ENCODE measurements around the gene SEPTIN5. TPM values are rescaled to one million over a fixed set of nuclear protein-coding genes. Genes with fewer than 3 reads are reported as not detected.

SEPTIN5 gene
- total RNA-seq, 2 experiments from 2014 or later, result not detected

GRCh38 chr22:19709063-19709769 is 5.1 kb upstream of the SEPTIN5 start:
- Histone ChIP-seq H3K9me2 (ENCODE audit: insufficient read depth, low read length) (no peaks in the 10 kb centered on the region), H3K4me1 (ENCODE audit: insufficient read depth, low read length, poor library complexity, severe bottlenecking) (no peaks in the 10 kb centered on the region), H3K9me3 (ENCODE audit: low read length) (no peaks in the 10 kb centered on the region), H3K4me3 (ENCODE audit: low read depth, low read length, poor library complexity, severe bottlenecking) (no peak overlapping the region), H4K20me1 (ENCODE audit: insufficient read depth, low read length) (no peaks in the 10 kb centered on the region), H3K36me3 (ENCODE audit: insufficient read depth, low read length) (no peaks in the 10 kb centered on the region), H3K79me2 (ENCODE audit: insufficient read depth, low read depth, low read length) (no peaks in the 10 kb centered on the region), H3K4me2 (ENCODE audit: low read length) (no peak overlapping the region), H2AFZ (ENCODE audit: low read length) (no peak overlapping the region), H3K27ac (ENCODE audit: low read depth, low read length, poor library complexity, severe bottlenecking) (no peak overlapping the region)
- no peak for DNase-seq (ENCODE audit: low spot score)
- intact Hi-C loops (cut with micrococcal nuclease; ENCODE audit: unreplicated experiment), result no loop called here
- no peak for TF ChIP-seq EZH2phosphoT487 (IDR thresholded peaks at IDR 0.05; ENCODE audit: borderline replicate concordance, low read depth, low read length)
- TF ChIP-seq, protein P1, sequence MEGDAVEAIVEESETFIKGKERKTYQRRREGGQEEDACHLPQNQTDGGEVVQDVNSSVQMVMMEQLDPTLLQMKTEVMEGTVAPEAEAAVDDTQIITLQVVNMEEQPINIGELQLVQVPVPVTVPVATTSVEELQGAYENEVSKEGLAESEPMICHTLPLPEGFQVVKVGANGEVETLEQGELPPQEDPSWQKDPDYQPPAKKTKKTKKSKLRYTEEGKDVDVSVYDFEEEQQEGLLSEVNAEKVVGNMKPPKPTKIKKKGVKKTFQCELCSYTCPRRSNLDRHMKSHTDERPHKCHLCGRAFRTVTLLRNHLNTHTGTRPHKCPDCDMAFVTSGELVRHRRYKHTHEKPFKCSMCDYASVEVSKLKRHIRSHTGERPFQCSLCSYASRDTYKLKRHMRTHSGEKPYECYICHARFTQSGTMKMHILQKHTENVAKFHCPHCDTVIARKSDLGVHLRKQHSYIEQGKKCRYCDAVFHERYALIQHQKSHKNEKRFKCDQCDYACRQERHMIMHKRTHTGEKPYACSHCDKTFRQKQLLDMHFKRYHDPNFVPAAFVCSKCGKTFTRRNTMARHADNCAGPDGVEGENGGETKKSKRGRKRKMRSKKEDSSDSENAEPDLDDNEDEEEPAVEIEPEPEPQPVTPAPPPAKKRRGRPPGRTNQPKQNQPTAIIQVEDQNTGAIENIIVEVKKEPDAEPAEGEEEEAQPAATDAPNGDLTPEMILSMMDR (conservative IDR thresholded peaks at IDR 0.05; ENCODE audit: low read length), result no peak
- BruUV-seq (replicated peaks), result no TSS peak
- ChIA-PET CTCF (ENCODE audit: unreplicated experiment) (interaction anchor here (0.5 kb wide), 1 partner anchor 19 kb away, joined by 3 read pairs; no protein-coding TSS in a partner anchor), POLR2A (no interaction called here)

GRCh38 chr22:19710020-19710768 is 4.1 kb upstream of the SEPTIN5 start:
- POLR2A ChIA-PET, result no interaction called here
- intact Hi-C loops (cut with micrococcal nuclease; ENCODE audit: unreplicated experiment), result no loop called here
- no TSS peak for BruUV-seq (replicated peaks)

More at GRCh38 chr22:19710020-19710768, 4.1 kb upstream of the SEPTIN5 start:
- no peak overlapping the region for H3K4me2 ChIP-seq (ENCODE audit: low read length)
- H3K9me2 ChIP-seq (ENCODE audit: insufficient read depth, low read length), result no peaks in the 10 kb centered on the region
- no peaks in the 10 kb centered on the region for H3K36me3 ChIP-seq (ENCODE audit: insufficient read depth, low read length)
- no peak overlapping the region for H2AFZ ChIP-seq (ENCODE audit: low read length)
- H4K20me1 ChIP-seq (ENCODE audit: insufficient read depth, low read length), result no peaks in the 10 kb centered on the region
- H3K4me1 ChIP-seq (ENCODE audit: insufficient read depth, low read length, poor library complexity, severe bottlenecking), result no peaks in the 10 kb centered on the region
- H3K79me2 ChIP-seq (ENCODE audit: insufficient read depth, low read depth, low read length), result no peaks in the 10 kb centered on the region
- CTCF ChIA-PET (ENCODE audit: unreplicated experiment), result no interaction called here
- H3K4me3 ChIP-seq (ENCODE audit: low read depth, low read length, poor library complexity, severe bottlenecking), result no peak overlapping the region
- TF ChIP-seq, protein P1 (conservative IDR thresholded peaks at IDR 0.05; ENCODE audit: low read length), result no peak
- TF ChIP-seq EZH2phosphoT487 (IDR thresholded peaks at IDR 0.05; ENCODE audit: borderline replicate concordance, low read depth, low read length), result no peak
- H3K27ac ChIP-seq (ENCODE audit: low read depth, low read length, poor library complexity, severe bottlenecking), result no peak overlapping the region
- H3K9me3 ChIP-seq (ENCODE audit: low read length), result no peaks in the 10 kb centered on the region
- no peak for DNase-seq (ENCODE audit: low spot score)
